H1 (cell line): ENCODE results near the gene CHI3L2. TPM values are rescaled to one million over a fixed set of nuclear protein-coding genes. Genes with fewer than 3 reads are reported as not detected.

Experiments
- CTCF ChIA-PET: fragments of 300-600 bp; sonication (Branson Sonifier 250); formaldehyde crosslinking; loops from one replicate; lab custom pipeline; 2021; ENCODE audit not compliant: partially characterized antibody; lab: Charles Lee
- POLR2A ChIA-PET: fragments of 300-600 bp; sonication (Branson Sonifier 250); formaldehyde crosslinking; loops from one replicate; lab custom pipeline; 2021; ENCODE audit warnings: inconsistent platforms; ENCODE audit not compliant: partially characterized antibody; lab: Charles Lee
- DNase-seq, 2 experiments: peaks; one replicate each; pipeline versions ENCODE4 v3.0.0 to v3.0.0-alpha.2; 2010 to 2022; ENCODE audit warnings: low spot score in 2 of 2, low read depth in 1 of 2, mixed read lengths in 1 of 2
- FAIRE-seq: peaks from 2 replicates; lab custom pipeline; 2011; peaks lifted over from hg19 to GRCh38; lab: Jason Lieb, UNC
- H2AFZ ChIP-seq: 2 replicates; pipeline ENCODE4 v1.8.1; 2012; ENCODE audit warnings: low read length, inconsistent platforms
- H2AK5ac ChIP-seq: 2 replicates; pipeline ENCODE4 v1.6.1; 2013; ENCODE audit warnings: low read depth, low read length
- H2BK120ac ChIP-seq: replicated peaks from 2 replicates; pipeline ENCODE3; 2013; ENCODE audit warnings: low read depth, low read length, inconsistent platforms
- H2BK12ac ChIP-seq: 2 replicates; pipeline ENCODE4 v1.6.1; 2013; ENCODE audit warnings: low read depth, low read length
- H2BK15ac ChIP-seq: 2 replicates; pipeline ENCODE4 v1.6.1; 2013; ENCODE audit warnings: low read length
- H2BK20ac ChIP-seq: 2 replicates; pipeline ENCODE4 v1.6.1; 2013; ENCODE audit warnings: low read length
- H2BK5ac ChIP-seq: 2 replicates; pipeline ENCODE4 v1.6.1; 2013; ENCODE audit warnings: low read depth, low read length
- H3K14ac ChIP-seq: 2 replicates; pipeline ENCODE4 v1.6.1; 2013; ENCODE audit warnings: inconsistent platforms; ENCODE audit not compliant: insufficient read length
- H3K18ac ChIP-seq: 2 replicates; pipeline ENCODE4 v1.6.1; 2013; ENCODE audit warnings: low read length; ENCODE audit errors: extremely low read depth
- H3K23ac ChIP-seq: 2 replicates; pipeline ENCODE4 v1.6.1; 2013; ENCODE audit warnings: inconsistent platforms; ENCODE audit not compliant: insufficient read length
- H3K23me2 ChIP-seq: 2 replicates; pipeline ENCODE4 v1.6.1; 2013; ENCODE audit warnings: low read depth, low read length
- H3K27ac ChIP-seq: 2 replicates; pipeline ENCODE4 v1.6.1; 2011; ENCODE audit warnings: low read depth, low read length, inconsistent platforms
- H3K27me3 ChIP-seq, 4 experiments: replicated peaks in 1 of 4; 1 replicate in 1 of 4; 2 replicates in 3 of 4; pipeline versions ENCODE4 v1.6.1 to v1.8.1; 2011 to 2013; ENCODE audit warnings: low read length in 3 of 4, mild to moderate bottlenecking in 3 of 4, inconsistent platforms in 2 of 4, mixed read lengths in 2 of 4, moderate library complexity in 1 of 4; ENCODE audit not compliant: control insufficient read depth in 3 of 4, insufficient read depth in 3 of 4; ENCODE audit errors: extremely low read depth in 1 of 4
- H3K36me3 ChIP-seq, 4 experiments: 2 replicates each; pipeline versions ENCODE4 v1.6.1 to v1.8.1; 2011 to 2013; ENCODE audit warnings: mild to moderate bottlenecking in 4 of 4, low read length in 3 of 4, moderate library complexity in 2 of 4, control low read depth in 1 of 4, inconsistent platforms in 1 of 4; ENCODE audit not compliant: insufficient read depth in 4 of 4, control insufficient read depth in 2 of 4
- H3K4ac ChIP-seq: replicated peaks from 2 replicates; pipeline ENCODE3; 2013; ENCODE audit warnings: low read length, low read depth, mixed read lengths, inconsistent platforms; ENCODE audit not compliant: insufficient read length
- H3K4me1 ChIP-seq, 4 experiments: replicated peaks in 1 of 4; 1 replicate in 1 of 4; 2 replicates in 3 of 4; pipeline versions ENCODE4 v1.6.1 to v1.8.1; 2011 to 2013; ENCODE audit warnings: low read length in 3 of 4, inconsistent platforms in 2 of 4, mixed read lengths in 1 of 4; ENCODE audit not compliant: insufficient read depth in 4 of 4, control insufficient read depth in 3 of 4
- H3K4me2 ChIP-seq, 2 experiments: 2 replicates each; pipeline versions ENCODE4 v1.6.1 to v1.8.1; 2011 to 2013; ENCODE audit warnings: low read depth in 2 of 2, low read length in 2 of 2, control low read depth in 1 of 2, inconsistent platforms in 1 of 2, mild to moderate bottlenecking in 1 of 2; ENCODE audit not compliant: insufficient read depth in 1 of 2
- H3K4me3 ChIP-seq, 4 experiments: fragments of 200-600, 300-600 bp in 1 of 4; sonication (generic), shearing (Covaris generic), sonication (Bioruptor Twin) in 1 of 4; 2 replicates each; pipeline versions ENCODE4 v1.5.1 to v1.8.1; 2011 to 2016; ENCODE audit warnings: low read length in 4 of 4, low read depth in 3 of 4, control low read depth in 2 of 4, inconsistent platforms in 2 of 4, mild to moderate bottlenecking in 2 of 4, mixed read lengths in 1 of 4, moderate library complexity in 1 of 4; ENCODE audit not compliant: insufficient read depth in 2 of 4; ENCODE audit errors: extremely low read depth in 1 of 4
- H3K56ac ChIP-seq: replicated peaks from 2 replicates; pipeline ENCODE3; 2013; ENCODE audit warnings: low read depth, mild to moderate bottlenecking, mixed read lengths, low read length, inconsistent platforms; ENCODE audit not compliant: insufficient read length
- H3K79me1 ChIP-seq: 2 replicates; pipeline ENCODE4 v1.6.1; 2013; ENCODE audit warnings: low read depth, low read length, control low read depth
- H3K79me2 ChIP-seq, 2 experiments: 2 replicates each; pipeline versions ENCODE4 v1.6.1 to v1.8.1; 2012 to 2013; ENCODE audit warnings: low read length in 2 of 2, mild to moderate bottlenecking in 2 of 2, inconsistent platforms in 1 of 2; ENCODE audit not compliant: insufficient read depth in 2 of 2, control insufficient read depth in 1 of 2
- H3K9ac ChIP-seq, 4 experiments: replicated peaks in 1 of 4; 1 replicate in 1 of 4; 2 replicates in 3 of 4; pipeline versions ENCODE4 v1.6.1 to v1.8.1; 2011 to 2013; ENCODE audit warnings: low read depth in 3 of 4, low read length in 3 of 4, control low read depth in 2 of 4, mild to moderate bottlenecking in 2 of 4, moderate library complexity in 2 of 4, inconsistent platforms in 1 of 4; ENCODE audit errors: extremely low read depth in 1 of 4
- H3K9me3 ChIP-seq, 2 experiments: 2 replicates each; pipeline versions ENCODE4 v1.6.1 to v1.8.1; 2012 to 2013; ENCODE audit warnings: mild to moderate bottlenecking in 2 of 2, moderate library complexity in 2 of 2, control low read depth in 1 of 2, inconsistent platforms in 1 of 2, low read depth in 1 of 2, low read length in 1 of 2, mixed read lengths in 1 of 2; ENCODE audit not compliant: insufficient read depth in 2 of 2
- H4K20me1 ChIP-seq, 2 experiments: replicated peaks in 1 of 2; 2 replicates each; pipeline versions ENCODE3 to v1.8.1; 2011 to 2013; ENCODE audit warnings: inconsistent platforms in 2 of 2, low read length in 2 of 2, mild to moderate bottlenecking in 1 of 2; ENCODE audit not compliant: insufficient read depth in 2 of 2, control insufficient read depth in 1 of 2
- H4K5ac ChIP-seq: 2 replicates; pipeline ENCODE4 v1.6.1; 2013; ENCODE audit warnings: low read length, low read depth, mixed read lengths, inconsistent platforms; ENCODE audit not compliant: insufficient read length
- H4K8ac ChIP-seq: 2 replicates; pipeline ENCODE4 v1.8.0; 2013; ENCODE audit warnings: mild to moderate bottlenecking, moderate library complexity, low read length, inconsistent platforms; ENCODE audit not compliant: insufficient read depth; ENCODE audit errors: extremely low read depth
- H4K91ac ChIP-seq: replicated peaks from 2 replicates; pipeline ENCODE3; 2013; ENCODE audit warnings: low read length, mixed read lengths, inconsistent platforms; ENCODE audit not compliant: insufficient read length
- BACH1 ChIP-seq: IDR thresholded peaks from 2 replicates; pipeline ENCODE4 v1.6.1; 2012; ENCODE audit warnings: low read length, improper control_type of control experiment
- CBX8 ChIP-seq: fragments of 300-800, 300-1000 bp; sonication (generic); IDR thresholded peaks from 2 replicates; pipeline ENCODE4 v1.7.1; 2016; ENCODE audit warnings: low read depth, low read length, borderline replicate concordance
- GABPA ChIP-seq: IDR thresholded peaks from 2 replicates; pipeline ENCODE4 v1.6.1; 2011; ENCODE audit warnings: mild to moderate bottlenecking, low read length, moderate library complexity, borderline replicate concordance; ENCODE audit not compliant: insufficient read depth
- GTF2F1 ChIP-seq: IDR thresholded peaks from 2 replicates; pipeline ENCODE4 v1.6.1; 2012; ENCODE audit warnings: low read depth, low read length, improper control_type of control experiment, borderline replicate concordance
- JUN ChIP-seq: IDR thresholded peaks from 2 replicates; pipeline ENCODE4 v1.6.1; 2011; ENCODE audit warnings: low read depth, mild to moderate bottlenecking, improper control_type of control experiment, low read length
- PHF8 ChIP-seq: fragments of 200-600 bp; sonication (generic); conservative IDR thresholded peaks from 2 replicates; pipeline ENCODE4 v1.7.1; 2012; ENCODE audit warnings: low read depth, mild to moderate bottlenecking, inconsistent platforms, low read length, moderate library complexity
- RAD21 ChIP-seq, 2 experiments: IDR thresholded peaks in 1 of 2; conservative IDR thresholded peaks in 1 of 2; 2 replicates each; pipeline ENCODE4 v1.6.1; 2011; ENCODE audit warnings: low read depth in 2 of 2, low read length in 2 of 2, improper control_type of control experiment in 1 of 2, inconsistent platforms in 1 of 2, mild to moderate bottlenecking in 1 of 2, moderate library complexity in 1 of 2
- RNF2 ChIP-seq: fragments of 200-900, 300-1000 bp; sonication (generic); IDR thresholded peaks from 2 replicates; pipeline ENCODE4 v1.7.1; 2016; ENCODE audit warnings: borderline replicate concordance, low read depth, mild to moderate bottlenecking, antibody characterized with exemption, low read length; ENCODE audit not compliant: poor library complexity, severe bottlenecking; ENCODE audit errors: missing control alignments
- SP2 ChIP-seq: IDR thresholded peaks from 2 replicates; pipeline ENCODE4 v1.6.1; 2012; ENCODE audit warnings: mild to moderate bottlenecking, low read length, inconsistent platforms
- SP4 ChIP-seq: IDR thresholded peaks from 2 replicates; pipeline ENCODE4 v1.6.1; 2012; ENCODE audit warnings: low read length, inconsistent platforms
- TAF1 ChIP-seq: IDR thresholded peaks from 2 replicates; pipeline ENCODE4 v1.6.1; 2011; ENCODE audit warnings: mild to moderate bottlenecking, low read depth, low read length
- TEAD4 ChIP-seq: IDR thresholded peaks from 2 replicates; pipeline ENCODE4 v1.6.1; 2012; ENCODE audit warnings: low read depth, low read length, inconsistent platforms, mixed read lengths
- WGBS, 2 experiments: shearing (Covaris generic) in 1 of 2; methylation state at CpG; one replicate each; pipeline versions ENCODE4 v1.1.6 to v1.1.7; 2013 to 2015; ENCODE audit warnings: low lambda C conversion rate in 2 of 2, mixed read lengths in 2 of 2, inconsistent platforms in 1 of 2, low coverage in 1 of 2, missing lambda C conversion rate in 1 of 2; ENCODE audit not compliant: insufficient replicate concordance in 2 of 2, insufficient coverage in 1 of 2, insufficient read length in 1 of 2; ENCODE audit errors: extremely low coverage in 1 of 2, missing lambda C conversion rate in 1 of 2; 5-methylcytosine and 5-hydroxymethylcytosine counted together
- polyA plus RNA-seq, 7 experiments: library from polyadenylated mRNA; depleted of rRNA in 3 of 7; stranded (reverse) in 5 of 7; unstranded in 2 of 7; fragments of >200 nt in 5 of 7; fragments of 200-250 nt in 2 of 7; gene quantifications; 1 replicate in 5 of 7; 2 replicates in 1 of 7; 4 replicates in 1 of 7; pipeline versions ENCODE4 v1.2.1 to v1.2.3, GENCODE V29; 2011 to 2013; ENCODE audit warnings: missing spikeins in 2 of 7, mixed read lengths in 2 of 7
- total RNA-seq: library from RNA; stranded (reverse); fragmentation: NEBNext Ultra II Directional; extraction: Animal tissue kit (Norgen Biotek cat#: 25700); gene quantifications from 2 replicates; pipeline ENCODE4 v1.2.1, GENCODE V29; 2021

CHI3L2 gene
- total and polyA plus RNA-seq, 2 of the 8 experiments (the other 6 are each of a cell fraction or from before 2014, with no cell fraction given) = not detected

DNA sequence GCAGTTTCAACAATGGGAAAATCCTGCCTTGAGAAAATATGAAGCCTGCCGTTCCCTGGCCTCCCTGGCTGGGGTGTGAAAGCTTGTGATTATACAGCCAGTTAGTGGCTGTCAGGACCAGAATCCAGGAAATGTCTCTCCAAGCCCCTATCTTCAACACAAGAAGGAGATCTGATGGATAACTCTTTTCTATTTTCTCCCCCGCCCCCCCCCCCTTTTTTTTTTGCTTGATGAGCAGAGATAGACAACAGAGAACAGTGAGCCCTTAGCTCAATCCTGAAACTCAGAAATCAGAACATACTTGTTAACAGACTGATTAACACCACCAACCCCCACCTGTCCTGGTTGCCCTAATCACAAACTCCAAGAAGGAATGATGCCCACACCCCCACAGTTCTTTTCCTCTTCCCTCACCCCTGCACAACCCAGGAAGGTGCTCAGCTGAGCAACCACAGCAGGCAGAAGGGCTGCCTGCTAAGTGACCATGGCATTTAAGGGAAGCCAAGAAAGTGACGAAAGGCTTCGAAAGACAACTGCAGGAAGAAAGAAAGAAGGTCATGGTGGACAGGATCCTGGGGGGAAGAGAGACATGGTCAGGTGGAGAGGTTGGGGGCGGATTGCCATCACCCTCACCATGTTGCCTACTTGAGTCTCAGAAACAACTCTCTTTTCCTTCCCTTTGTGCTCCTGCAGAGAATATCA, 14.7 kb upstream of the CHI3L2 start:
- peak overlapping the region; percentile 63; the same call in 1 of the 2 replicates for H2BK5ac ChIP-seq
- H3K4me1 ChIP-seq = peaks cover 0 to 7% (median 4%) of the 10 kb centered on the region in 4 experiments; a peak in 3 of 7 replicates
- H2BK12ac ChIP-seq = peak overlapping the region; percentile 60
- no peak overlapping the region for H3K14ac ChIP-seq
- no peaks in the 10 kb centered on the region for H3K79me2 ChIP-seq
- H2BK15ac ChIP-seq = no peak overlapping the region
- no peak for DNase-seq
- H4K91ac ChIP-seq = no peak overlapping the region
- H3K4ac ChIP-seq = no peak overlapping the region
- no peak for FAIRE-seq
- H3K36me3 ChIP-seq = no peaks in the 10 kb centered on the region
- H2AFZ ChIP-seq = 0 out of 2 replicates have a peak overlapping the region, but pooled peaks have one; percentile 76
- H4K8ac ChIP-seq = no peak overlapping the region
- H3K56ac ChIP-seq = no peak overlapping the region
- no peaks in the 10 kb centered on the region for H3K23me2 ChIP-seq
- no peaks in the 10 kb centered on the region for H4K20me1 ChIP-seq
- peak overlapping the region; percentile 51; the same call in 1 of the 2 replicates for H3K18ac ChIP-seq
- peak overlapping the region; percentile 28; the same call in 1 of the 2 replicates for H2BK20ac ChIP-seq
- H3K9ac ChIP-seq = no peak overlapping the region
- WGBS, 2 experiments = 84% methylated on average over 5 of the region's 5 CpGs; no CpG with 5 or more reads in 1 of the 2 experiments
- H3K79me1 ChIP-seq = no peaks in the 10 kb centered on the region
- H2AK5ac ChIP-seq = no peak overlapping the region
- H3K23ac ChIP-seq = no peak overlapping the region
- H3K4me3 ChIP-seq = no peak overlapping the region
- ChIA-PET CTCF (no interaction called here), POLR2A (interaction anchor here (0.5 kb wide), 1 partner anchor 10 kb away, joined by 3 read pairs; no protein-coding TSS in a partner anchor)
- no peak overlapping the region for H4K5ac ChIP-seq
- H3K4me2 ChIP-seq = no peak overlapping the region
- H3K27me3 ChIP-seq = no peaks in the 10 kb centered on the region; a peak in 1 of 7 replicates
- H3K9me3 ChIP-seq = no peaks in the 10 kb centered on the region; a peak in 1 of 4 replicates
- peak overlapping the region; percentile 30 for H2BK120ac ChIP-seq
- no peak overlapping the region for H3K27ac ChIP-seq
- TF ChIP-seq SP4 (no peak), RAD21 (IDR thresholded peaks at IDR 0.05 in 1 of 2, conservative IDR thresholded peaks at IDR 0.05 in 1 of 2; ENCODE audit: low read depth in 2 of 2, low read length in 2 of 2) (no peak), TAF1 (no peak), GABPA (no peak), BACH1 (no peak), GTF2F1 (no peak), PHF8 (no peak), TEAD4 (no peak), JUN (no peak), CBX8 (no peak), RNF2 (no peak), SP2 (no peak)
